Keratinocyte (primary cell): ENCODE results near the gene POMP.

ENCODE experiments used
- CTCF ChIP-seq, 3 experiments: IDR thresholded peaks in 1 of 3; conservative IDR thresholded peaks in 1 of 3; optimal IDR thresholded peaks in 1 of 3; 2 replicates in 2 of 3; 3 replicates in 1 of 3; pipeline versions ENCODE3 to v1.5.1; 2011; ENCODE audit warnings: low read length in 3 of 3, mild to moderate bottlenecking in 3 of 3, moderate library complexity in 2 of 3, control low read depth in 1 of 3, inconsistent platforms in 1 of 3; ENCODE audit not compliant: insufficient read depth in 2 of 3; ENCODE audit errors: extremely low read depth in 1 of 3
- EZH2 ChIP-seq: IDR thresholded peaks from one replicate; pipeline ENCODE4 v1.6.1; 2012; ENCODE audit warnings: inconsistent platforms, mild to moderate bottlenecking, low read length, moderate library complexity

- TF ChIP-seq CTCF (optimal IDR thresholded peaks at IDR 0.05 in 1 of 3, IDR thresholded peaks at IDR 0.05 in 1 of 3, conservative IDR thresholded peaks at IDR 0.05 in 1 of 3; ENCODE audit: extremely low read depth in 1 of 3, insufficient read depth in 2 of 3, low read length in 3 of 3) (no peak), EZH2 (no peak)
Measured at GRCh38 chr13:28719227-28720055, 60.5 kb downstream of the POMP start.
